Uterus (tissue), 4 donors: ENCODE results near the gene AGBL1. TPM values are rescaled to one million over a fixed set of nuclear protein-coding genes. Genes with fewer than 3 reads are reported as not detected.

Experiments used
- DNase-seq, 2 donors: peaks; one replicate each; pipeline ENCODE4 v3.0.0-alpha.2; 2019 to 2020
- H3K27ac ChIP-seq, 2 donors: fragments of 200-600 bp; sonication (generic); 1 replicate in 1 of 2; 2 replicates in 1 of 2; pipeline ENCODE4 v1.5.1; 2016 to 2018
- H3K27me3 ChIP-seq, 2 donors: fragments of 200-600 bp; sonication (generic); one replicate each; pipeline ENCODE4 v1.5.1; 2018 to 2019; ENCODE audit warnings: control low read depth in 1 of 2
- H3K36me3 ChIP-seq, 2 donors: fragments of 200-600 bp; sonication (generic); one replicate each; pipeline ENCODE4 v1.5.1; 2019; ENCODE audit warnings: control low read depth in 1 of 2
- H3K4me1 ChIP-seq, 2 donors: fragments of 200-600 bp; sonication (generic); one replicate each; pipeline ENCODE4 v1.5.1; 2018 to 2019; ENCODE audit warnings: control low read depth in 1 of 2
- H3K4me3 ChIP-seq, 2 donors: fragments of 200-600 bp; sonication (generic); 1 replicate in 1 of 2; 2 replicates in 1 of 2; pipeline ENCODE4 v1.5.1; 2018 to 2019; ENCODE audit warnings: mild to moderate bottlenecking in 1 of 2
- H3K9me3 ChIP-seq, 2 donors: fragments of 200-600 bp; sonication (generic); one replicate each; pipeline ENCODE4 v1.5.1; 2019; ENCODE audit warnings: control low read depth in 1 of 2
- POLR2A ChIP-seq, 2 donors: fragments of 450-650 bp; IDR thresholded peaks; one replicate each; pipeline ENCODE4 v1.6.1; 2016; ENCODE audit warnings: antibody characterized with exemption in 2 of 2, mild to moderate bottlenecking in 1 of 2, moderate library complexity in 1 of 2
- intact Hi-C: fragments of 100-400 bp; cut with DNase I; formaldehyde crosslinking; loops from one replicate; pipeline ENCODE4 v1.15.1; 2023; ENCODE audit warnings: low total_unique reads
- total RNA-seq, 4 donors: library from RNA; depleted of rRNA in 3 of 4; stranded (reverse); fragments of >200 nt in 3 of 4; gene quantifications; one replicate each; pipeline versions ENCODE4 v1.1.0 to v1.2.4, GENCODE V29; 2014 to 2023
- TF ChIP-seq, protein P1 (sequence below), 4 experiments: fragments of 200-600 bp in 2 of 4; fragments of 450-650 bp in 2 of 4; sonication (generic) in 2 of 4; IDR thresholded peaks; one replicate each; pipeline ENCODE4 v1.5.1; 2016 to 2019; ENCODE audit warnings: antibody characterized with exemption in 4 of 4, mild to moderate bottlenecking in 2 of 4, moderate library complexity in 1 of 4
- donor health status: DM: yes; HTN: yes; CAD: no.

Gene AGBL1
- total RNA-seq, 4 donors from 2014 or later: 0.07 TPM; not detected in 3

DNA sequence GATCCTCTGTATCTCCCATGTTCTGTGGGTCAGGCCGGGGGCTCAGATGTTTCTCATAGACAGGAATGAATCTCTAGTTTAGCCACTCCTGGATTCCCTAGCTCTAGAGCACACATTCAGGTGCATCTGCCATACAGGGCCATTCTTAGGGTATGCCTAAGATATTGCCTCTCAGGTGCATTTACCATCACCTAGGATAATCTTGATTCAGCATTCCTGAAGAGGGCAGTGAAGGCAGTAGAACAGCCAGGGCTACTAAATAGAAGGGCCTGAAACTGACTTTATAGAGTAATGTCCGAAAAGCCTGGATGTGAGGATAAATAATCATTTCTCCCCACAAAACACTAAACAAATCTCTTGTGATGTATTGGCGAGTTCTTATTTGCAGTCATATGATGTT is 882.0 kb downstream of the AGBL1 start:
- no peak overlapping the region for H3K4me3 ChIP-seq
- TF ChIP-seq, protein P1, sequence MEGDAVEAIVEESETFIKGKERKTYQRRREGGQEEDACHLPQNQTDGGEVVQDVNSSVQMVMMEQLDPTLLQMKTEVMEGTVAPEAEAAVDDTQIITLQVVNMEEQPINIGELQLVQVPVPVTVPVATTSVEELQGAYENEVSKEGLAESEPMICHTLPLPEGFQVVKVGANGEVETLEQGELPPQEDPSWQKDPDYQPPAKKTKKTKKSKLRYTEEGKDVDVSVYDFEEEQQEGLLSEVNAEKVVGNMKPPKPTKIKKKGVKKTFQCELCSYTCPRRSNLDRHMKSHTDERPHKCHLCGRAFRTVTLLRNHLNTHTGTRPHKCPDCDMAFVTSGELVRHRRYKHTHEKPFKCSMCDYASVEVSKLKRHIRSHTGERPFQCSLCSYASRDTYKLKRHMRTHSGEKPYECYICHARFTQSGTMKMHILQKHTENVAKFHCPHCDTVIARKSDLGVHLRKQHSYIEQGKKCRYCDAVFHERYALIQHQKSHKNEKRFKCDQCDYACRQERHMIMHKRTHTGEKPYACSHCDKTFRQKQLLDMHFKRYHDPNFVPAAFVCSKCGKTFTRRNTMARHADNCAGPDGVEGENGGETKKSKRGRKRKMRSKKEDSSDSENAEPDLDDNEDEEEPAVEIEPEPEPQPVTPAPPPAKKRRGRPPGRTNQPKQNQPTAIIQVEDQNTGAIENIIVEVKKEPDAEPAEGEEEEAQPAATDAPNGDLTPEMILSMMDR (IDR thresholded peaks at IDR 0.05): no peak
- no peak for TF ChIP-seq POLR2A (IDR thresholded peaks at IDR 0.05)
- no peak for DNase-seq
- no peaks in the 10 kb centered on the region for H3K27me3 ChIP-seq
- no peak overlapping the region for H3K27ac ChIP-seq
- no peaks in the 10 kb centered on the region for H3K9me3 ChIP-seq
- H3K36me3 ChIP-seq: no peaks in the 10 kb centered on the region
- intact Hi-C loops: no loop called here
- H3K4me1 ChIP-seq: no peaks in the 10 kb centered on the region

DNA sequence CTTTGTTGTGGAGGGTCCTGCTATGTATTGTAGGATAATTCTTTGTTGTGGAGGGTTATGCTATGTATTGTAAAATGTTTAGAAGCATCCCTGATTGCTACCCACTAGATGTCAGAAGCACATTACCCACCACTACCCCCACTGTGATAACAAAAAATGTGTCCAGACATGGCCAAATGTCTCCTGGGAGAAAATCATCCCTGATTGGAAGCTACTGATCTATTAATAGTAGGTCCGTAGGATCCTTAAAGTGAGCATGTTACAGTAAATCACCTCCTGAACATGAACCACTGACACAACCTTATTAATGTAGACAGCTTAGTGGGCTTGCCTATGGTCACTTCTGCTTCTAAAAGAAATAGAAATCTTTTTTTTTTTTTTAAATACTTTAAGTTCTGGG is 884.6 kb downstream of the AGBL1 start:
- Histone ChIP-seq H3K4me1 (no peaks in the 10 kb centered on the region), H3K9me3 (no peaks in the 10 kb centered on the region), H3K4me3 (no peak overlapping the region), H3K27me3 (no peaks in the 10 kb centered on the region), H3K27ac (no peak overlapping the region), H3K36me3 (no peaks in the 10 kb centered on the region)
- DNase-seq: no peak
- intact Hi-C loops: no loop called here
- TF ChIP-seq, protein P1 (IDR thresholded peaks at IDR 0.05): no peak
- TF ChIP-seq POLR2A (IDR thresholded peaks at IDR 0.05): no peak

DNA sequence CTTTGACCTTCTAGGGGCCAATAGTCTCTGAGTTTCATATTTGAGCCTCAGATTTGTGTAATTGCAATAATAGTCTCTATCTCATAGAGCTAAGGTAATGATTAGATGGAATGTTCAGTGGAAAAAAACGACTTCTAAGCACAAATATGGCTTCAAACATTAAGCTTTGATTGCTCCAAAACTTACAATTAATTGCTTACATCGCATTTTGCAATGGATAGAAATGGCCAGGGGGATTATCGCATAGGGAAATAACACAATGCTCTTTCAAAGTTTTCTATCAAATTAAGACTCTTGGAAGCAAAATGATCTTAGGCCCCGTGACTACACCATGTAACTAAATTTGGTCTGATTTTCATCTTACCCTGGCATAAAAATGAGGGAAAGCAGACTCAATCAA is 888.6 kb downstream of the AGBL1 start:
- TF ChIP-seq, protein P1 (IDR thresholded peaks at IDR 0.05): no peak
- no peak for TF ChIP-seq POLR2A (IDR thresholded peaks at IDR 0.05)

DNA sequence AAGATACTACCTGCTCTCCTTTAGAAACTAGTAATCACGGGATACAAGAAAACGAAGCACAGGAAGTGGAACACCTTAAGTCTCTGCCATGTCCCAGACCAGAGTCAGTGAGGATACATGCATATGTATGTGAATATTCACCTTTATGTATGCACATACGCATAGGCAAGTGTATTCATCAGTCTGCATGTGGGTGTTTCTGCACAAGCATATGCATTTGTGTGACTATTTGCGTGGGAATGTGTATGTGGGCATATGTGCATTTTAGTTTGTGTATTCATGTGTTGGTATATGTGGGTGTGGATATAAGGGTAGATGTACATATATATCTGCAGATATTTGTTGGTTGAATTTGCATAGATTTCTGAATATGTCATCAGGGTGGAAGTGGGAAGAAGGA is 889.7 kb downstream of the AGBL1 start:
- H3K36me3 ChIP-seq: no peaks in the 10 kb centered on the region
- intact Hi-C loops: no loop called here
- no peak for DNase-seq
- TF ChIP-seq, protein P1 (IDR thresholded peaks at IDR 0.05): no peak
- no peak for TF ChIP-seq POLR2A (IDR thresholded peaks at IDR 0.05)
- no peaks in the 10 kb centered on the region for H3K27me3 ChIP-seq
- H3K9me3 ChIP-seq: no peaks in the 10 kb centered on the region
- H3K27ac ChIP-seq: no peak overlapping the region
- no peaks in the 10 kb centered on the region for H3K4me1 ChIP-seq
- no peak overlapping the region for H3K4me3 ChIP-seq

More for the DNA sequence above, 888.6 kb downstream of the AGBL1 start:
- Histone ChIP-seq H3K27me3 (no peaks in the 10 kb centered on the region), H3K4me1 (no peaks in the 10 kb centered on the region), H3K4me3 (no peak overlapping the region), H3K27ac (no peak overlapping the region), H3K9me3 (no peaks in the 10 kb centered on the region), H3K36me3 (no peaks in the 10 kb centered on the region)
- no peak for DNase-seq
- intact Hi-C loops: no loop called here

DNA sequence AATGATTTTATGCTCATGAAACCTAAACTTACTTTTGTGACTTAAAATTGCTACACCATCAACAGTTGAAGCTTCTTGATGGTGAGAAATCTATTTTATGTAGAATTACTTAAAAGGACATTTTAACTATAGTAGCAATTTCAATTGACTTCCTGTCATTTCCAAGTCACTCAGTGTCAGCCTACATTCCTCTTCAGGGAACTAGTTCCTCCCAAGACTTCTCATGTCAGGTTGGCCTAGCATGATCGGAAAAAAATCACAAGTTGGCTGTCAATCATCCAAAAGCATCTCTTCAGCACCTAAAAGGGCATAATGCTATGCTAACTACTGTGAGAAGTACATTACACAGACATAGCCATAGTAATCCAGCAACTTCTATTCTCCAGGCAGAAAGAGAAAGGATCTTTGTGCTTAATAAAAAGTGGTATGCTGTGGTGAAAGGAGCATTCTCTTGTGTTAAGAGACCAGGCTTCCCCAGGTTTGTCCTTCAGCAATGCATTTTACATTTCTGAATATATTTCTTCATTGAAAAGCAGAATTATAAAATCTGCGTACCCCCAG is 893.7 kb downstream of the AGBL1 start:
- no peak overlapping the region for H3K4me3 ChIP-seq
- H3K27me3 ChIP-seq: no peaks in the 10 kb centered on the region
- no peaks in the 10 kb centered on the region for H3K9me3 ChIP-seq
- no peaks in the 10 kb centered on the region for H3K4me1 ChIP-seq
- no peaks in the 10 kb centered on the region for H3K36me3 ChIP-seq
- intact Hi-C loops: no loop called here
- TF ChIP-seq, protein P1 (IDR thresholded peaks at IDR 0.05): no peak
- no peak for TF ChIP-seq POLR2A (IDR thresholded peaks at IDR 0.05)
- no peak overlapping the region for H3K27ac ChIP-seq
- no peak for DNase-seq
